ENCODE results near the gene RAMAC. TPM values are rescaled to one million over a fixed set of nuclear protein-coding genes. Genes with fewer than 3 reads are reported as not detected.

RAMAC gene
- total and polyA plus RNA-seq, 2 of the 8 experiments (the other 6 are each of a cell fraction or from before 2014, with no cell fraction given), result 20.7 to 32.9 TPM

DNA sequence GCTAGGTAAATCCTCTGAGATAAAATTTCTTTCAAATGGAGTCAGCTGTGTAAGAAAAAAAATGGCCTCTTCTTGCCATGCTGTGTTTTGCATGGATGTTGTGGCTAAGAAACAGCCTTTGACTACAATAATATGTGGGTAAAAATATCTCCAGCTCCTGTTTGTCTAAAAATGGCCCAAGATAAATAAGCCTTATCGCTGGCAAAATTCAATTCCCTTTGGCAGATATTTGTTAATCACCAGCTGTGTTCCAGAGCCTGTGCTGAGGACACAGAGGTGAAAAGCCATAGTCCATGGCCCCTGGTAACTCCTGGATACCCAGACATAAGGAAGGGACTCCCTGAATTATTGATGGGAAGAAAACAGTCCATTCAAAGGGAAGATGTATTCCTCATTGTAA is 15.3 kb upstream of the RAMAC start:
- POLR2A ChIA-PET (ENCODE audit: partially characterized antibody), result interaction anchor here (0.7 to 1.8 kb wide), 3 partner anchors 13 to 434 kb away, joined by 3 read pairs; partner anchors contain the start of gene RAMAC
- no peaks in the 10 kb centered on the region for H3K36me3 ChIP-seq (ENCODE audit: control insufficient read depth in 2 of 4, insufficient read depth in 4 of 4, low read length in 3 of 4)
- H3K27ac ChIP-seq (ENCODE audit: low read depth, low read length), result no peak overlapping the region
- no peaks in the 10 kb centered on the region for H3K27me3 ChIP-seq (replicated peaks in 1 of 4; ENCODE audit: control insufficient read depth in 3 of 4, extremely low read depth in 1 of 4, insufficient read depth in 3 of 4, low read length in 3 of 4)
- H3K14ac ChIP-seq (ENCODE audit: insufficient read length), result no peak overlapping the region
- no peaks in the 10 kb centered on the region for H3K9me3 ChIP-seq (ENCODE audit: insufficient read depth in 2 of 2, low read depth in 1 of 2, low read length in 1 of 2)
- no peak overlapping the region for H2AFZ ChIP-seq (ENCODE audit: low read length)
- H3K9ac ChIP-seq (replicated peaks in 1 of 4; ENCODE audit: extremely low read depth in 1 of 4, low read depth in 3 of 4, low read length in 3 of 4), result no peak overlapping the region
- no peak overlapping the region for H3K56ac ChIP-seq (replicated peaks; ENCODE audit: insufficient read length, low read depth, low read length)
- no peak overlapping the region for H4K5ac ChIP-seq (ENCODE audit: insufficient read length, low read depth, low read length)
- H2BK20ac ChIP-seq (ENCODE audit: low read length), result no peak overlapping the region
- H4K20me1 ChIP-seq (replicated peaks in 1 of 2; ENCODE audit: control insufficient read depth in 1 of 2, insufficient read depth in 2 of 2, low read length in 2 of 2), result peaks cover 0 to 3% of the 10 kb centered on the region in 2 experiments
- H2BK15ac ChIP-seq (ENCODE audit: low read length), result no peak overlapping the region
- no peaks in the 10 kb centered on the region for H3K23me2 ChIP-seq (ENCODE audit: low read depth, low read length)
- no peak overlapping the region for H2AK5ac ChIP-seq (ENCODE audit: low read depth, low read length)
- CTCF ChIA-PET (ENCODE audit: partially characterized antibody), result interaction anchor here (0.7 to 2.4 kb wide), 5 partner anchors 11 to 120 kb away, joined by 3 to 13 read pairs (median 4); no protein-coding TSS in a partner anchor
- H3K4me1 ChIP-seq (replicated peaks in 1 of 4; ENCODE audit: control insufficient read depth in 3 of 4, insufficient read depth in 4 of 4, low read length in 3 of 4), result no peaks in the 10 kb centered on the region
- no peak overlapping the region for H2BK120ac ChIP-seq (replicated peaks; ENCODE audit: low read depth, low read length)
- no peak overlapping the region for H3K23ac ChIP-seq (ENCODE audit: insufficient read length)
- H2BK12ac ChIP-seq (ENCODE audit: low read depth, low read length), result no peak overlapping the region
- no peak overlapping the region for H3K4me3 ChIP-seq (ENCODE audit: extremely low read depth in 1 of 4, insufficient read depth in 2 of 4, low read depth in 3 of 4, low read length in 4 of 4)
- no peak overlapping the region for H3K4ac ChIP-seq (replicated peaks; ENCODE audit: insufficient read length, low read depth, low read length)
- 73% methylated on average over 1 of the region's 1 CpG; no CpG with 5 or more reads in 1 of the 2 experiments for WGBS, 2 experiments (ENCODE audit: extremely low coverage in 1 of 2, insufficient coverage in 1 of 2, insufficient read length in 1 of 2, insufficient replicate concordance in 2 of 2, low coverage in 1 of 2, low lambda C conversion rate in 2 of 2, missing lambda C conversion rate in 1 of 2)
- H4K8ac ChIP-seq (ENCODE audit: extremely low read depth, insufficient read depth, low read length), result no peak overlapping the region
- H3K18ac ChIP-seq (ENCODE audit: extremely low read depth, low read length), result no peak overlapping the region
- FAIRE-seq (no peak), DNase-seq (ENCODE audit: low read depth in 1 of 2, low spot score in 2 of 2) (no peak)
- H3K79me1 ChIP-seq (ENCODE audit: low read depth, low read length), result no peaks in the 10 kb centered on the region
- H2BK5ac ChIP-seq (ENCODE audit: low read depth, low read length), result no peak overlapping the region
- H3K4me2 ChIP-seq (ENCODE audit: insufficient read depth in 1 of 2, low read depth in 2 of 2, low read length in 2 of 2), result no peak overlapping the region
- no peak overlapping the region for H4K91ac ChIP-seq (replicated peaks; ENCODE audit: insufficient read length, low read length)
- no peaks in the 10 kb centered on the region for H3K79me2 ChIP-seq (ENCODE audit: control insufficient read depth in 1 of 2, insufficient read depth in 2 of 2, low read length in 2 of 2)
- TF ChIP-seq EZH2 (IDR thresholded peaks at IDR 0.05; ENCODE audit: low read depth, low read length, severe bottlenecking) (no peak), MAX (IDR thresholded peaks at IDR 0.05) (no peak), CHD2 (IDR thresholded peaks at IDR 0.05; ENCODE audit: low read length) (no peak), YY1 (IDR thresholded peaks at IDR 0.05; ENCODE audit: low read depth, low read length) (no peak), RNF2 (IDR thresholded peaks at IDR 0.05; ENCODE audit: borderline replicate concordance, low read depth, low read length, missing control alignments, poor library complexity, severe bottlenecking) (no peak), USF2 (IDR thresholded peaks at IDR 0.05; ENCODE audit: low read length) (no peak), EP300 (IDR thresholded peaks at IDR 0.05; ENCODE audit: borderline replicate concordance in 1 of 2, low read depth in 2 of 2, low read length in 2 of 2) (no peak), SP1 (IDR thresholded peaks at IDR 0.05; ENCODE audit: low read depth, low read length) (no peak), RFX5 (IDR thresholded peaks at IDR 0.05; ENCODE audit: borderline replicate concordance, low read depth, low read length) (no peak), TAF7 (optimal IDR thresholded peaks at IDR 0.05; ENCODE audit: borderline replicate concordance, low read depth, low read length) (no peak), EGR1 (IDR thresholded peaks at IDR 0.05; ENCODE audit: borderline replicate concordance, low read depth, low read length) (no peak)
- TF ChIP-seq, protein P1, sequence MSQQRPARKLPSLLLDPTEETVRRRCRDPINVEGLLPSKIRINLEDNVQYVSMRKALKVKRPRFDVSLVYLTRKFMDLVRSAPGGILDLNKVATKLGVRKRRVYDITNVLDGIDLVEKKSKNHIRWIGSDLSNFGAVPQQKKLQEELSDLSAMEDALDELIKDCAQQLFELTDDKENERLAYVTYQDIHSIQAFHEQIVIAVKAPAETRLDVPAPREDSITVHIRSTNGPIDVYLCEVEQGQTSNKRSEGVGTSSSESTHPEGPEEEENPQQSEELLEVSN (IDR thresholded peaks at IDR 0.05), result no peak
